CD14-positive monocyte (primary cell): ENCODE results near the gene STAT4. TPM values are rescaled to one million over a fixed set of nuclear protein-coding genes. Genes with fewer than 3 reads are reported as not detected.

Source experiments
- DNase-seq, 3 donors: peaks; one replicate each; pipeline ENCODE4 v3.0.0-alpha.2; 2011 to 2022
- H2AFZ ChIP-seq: 2 replicates; pipeline ENCODE4 v1.6.0; 2012; ENCODE audit warnings: mild to moderate bottlenecking, low read depth, low read length, inconsistent platforms; ENCODE audit not compliant: insufficient read depth, poor library complexity, severe bottlenecking
- H3K27ac ChIP-seq, 2 donors: 1 replicate in 1 of 2; 2 replicates in 1 of 2; pipeline ENCODE4 v1.5.1; 2012 to 2013; ENCODE audit warnings: low read length in 2 of 2, control low read depth in 1 of 2, inconsistent platforms in 1 of 2, low read depth in 1 of 2, mild to moderate bottlenecking in 1 of 2
- H3K27me3 ChIP-seq, 2 donors: one replicate each; pipeline versions ENCODE4 v1.6.0 to v1.6.1; 2011 to 2013; ENCODE audit warnings: low read length in 2 of 2; ENCODE audit not compliant: control insufficient read depth in 2 of 2, insufficient read depth in 2 of 2
- H3K36me3 ChIP-seq, 2 donors: replicated peaks in 1 of 2; 1 replicate in 1 of 2; 2 replicates in 1 of 2; pipeline versions ENCODE4 v1.5.1 to v1.6.1; 2012 to 2013; ENCODE audit warnings: low read length in 2 of 2, control low read depth in 1 of 2, inconsistent platforms in 1 of 2, mild to moderate bottlenecking in 1 of 2; ENCODE audit not compliant: insufficient read depth in 2 of 2, control insufficient read depth in 1 of 2
- H3K4me1 ChIP-seq, 2 donors: 1 replicate in 1 of 2; 2 replicates in 1 of 2; pipeline versions ENCODE4 v1.5.1 to v1.6.1; 2012 to 2013; ENCODE audit warnings: low read length in 2 of 2, control low read depth in 1 of 2, inconsistent platforms in 1 of 2, mild to moderate bottlenecking in 1 of 2, moderate library complexity in 1 of 2; ENCODE audit not compliant: insufficient read depth in 2 of 2, control insufficient read depth in 1 of 2
- H3K4me2 ChIP-seq: replicated peaks from 2 replicates; pipeline ENCODE3; 2012; ENCODE audit warnings: low read length, moderate library complexity, mild to moderate bottlenecking; ENCODE audit not compliant: poor library complexity, severe bottlenecking; ENCODE audit errors: extremely low read depth
- H3K4me3 ChIP-seq, 3 experiments: fragments of 200-600 bp in 1 of 3; sonication (generic) in 1 of 3; replicated peaks in 1 of 3; 1 replicate in 2 of 3; 2 replicates in 1 of 3; pipeline ENCODE4 v1.5.1; 2011 to 2013; ENCODE audit warnings: low read length in 3 of 3, mild to moderate bottlenecking in 3 of 3, control low read depth in 2 of 3, low read depth in 2 of 3, inconsistent platforms in 1 of 3, moderate library complexity in 1 of 3
- H3K79me2 ChIP-seq: 2 replicates; pipeline ENCODE4 v1.6.0; 2012; ENCODE audit warnings: mild to moderate bottlenecking, control low read depth, inconsistent platforms, low read length, moderate library complexity; ENCODE audit not compliant: insufficient read depth
- H3K9ac ChIP-seq: 2 replicates; pipeline ENCODE4 v1.6.0; 2017; ENCODE audit warnings: low read length, mild to moderate bottlenecking; ENCODE audit not compliant: insufficient read depth, poor library complexity, severe bottlenecking
- H3K9me3 ChIP-seq, 2 donors: replicated peaks in 1 of 2; 1 replicate in 1 of 2; 2 replicates in 1 of 2; pipeline versions ENCODE4 v1.5.1 to v1.6.1; 2012 to 2013; ENCODE audit warnings: low read length in 2 of 2, control low read depth in 1 of 2; ENCODE audit not compliant: control insufficient read depth in 1 of 2, insufficient read depth in 1 of 2
- H4K20me1 ChIP-seq: 2 replicates; pipeline ENCODE4 v1.6.0; 2012; ENCODE audit warnings: mild to moderate bottlenecking, low read length, control low read depth, moderate library complexity; ENCODE audit not compliant: insufficient read depth
- H3K27ac Mint-ChIP-seq, 7 donors: one replicate each; pipeline ENCODE4 v1.8.0; 2020; ENCODE audit warnings: mild to moderate bottlenecking in 7 of 7, mixed read lengths in 7 of 7, moderate library complexity in 6 of 7, inconsistent platforms in 2 of 7
- H3K27me3 Mint-ChIP-seq, 3 donors: one replicate each; pipeline ENCODE4 v1.8.0; 2021 to 2022; ENCODE audit warnings: low read depth in 3 of 3, mild to moderate bottlenecking in 3 of 3, mixed read lengths in 3 of 3, moderate library complexity in 3 of 3, inconsistent platforms in 1 of 3
- H3K36me3 Mint-ChIP-seq, 2 donors: one replicate each; pipeline ENCODE4 v1.8.0; 2020; ENCODE audit warnings: mixed read lengths in 2 of 2, inconsistent platforms in 1 of 2, mild to moderate bottlenecking in 1 of 2
- H3K4me1 Mint-ChIP-seq: one replicate; pipeline ENCODE4 v1.8.0; 2020; ENCODE audit warnings: mild to moderate bottlenecking, mixed read lengths
- H3K4me3 Mint-ChIP-seq, 2 donors: one replicate each; pipeline ENCODE4 v1.8.0; 2020; ENCODE audit warnings: mild to moderate bottlenecking in 2 of 2, mixed read lengths in 2 of 2, moderate library complexity in 1 of 2
- H3K9me3 Mint-ChIP-seq, 7 donors: one replicate each; pipeline ENCODE4 v1.8.0; 2020 to 2022; ENCODE audit warnings: mixed read lengths in 7 of 7, mild to moderate bottlenecking in 6 of 7, moderate library complexity in 6 of 7, inconsistent platforms in 2 of 7
- CTCF ChIP-seq: fragments of 200-600 bp; IDR thresholded peaks from one replicate; pipeline ENCODE4 v1.8.0; 2022; ENCODE audit warnings: antibody characterized with exemption, mild to moderate bottlenecking
- WGBS: methylation state at CpG from one replicate; pipeline ENCODE4 v1.1.5; 2013; ENCODE audit warnings: missing lambda C conversion rate; ENCODE audit not compliant: insufficient coverage; 5-methylcytosine and 5-hydroxymethylcytosine counted together
- intact Hi-C, 2 donors: fragments of 100-400 bp; cut with micrococcal nuclease; formaldehyde crosslinking; loops; one replicate each; pipeline versions ENCODE4 v1.15.0 to v1.15.1; 2023
- polyA plus RNA-seq, 3 donors: library from polyadenylated mRNA; depleted of rRNA in 1 of 3; unstranded in 2 of 3; stranded (reverse) in 1 of 3; fragments of 300-500 nt in 2 of 3; fragments of >200 nt in 1 of 3; fragmentation: Illumina TruSeq in 2 of 3; gene quantifications; 1 replicate in 2 of 3; 2 replicates in 1 of 3; pipeline ENCODE4 v1.2.3, GENCODE V29; 2012 to 2021

STAT4 gene
- polyA plus RNA-seq, 3 donors: 0.31 to 0.52 (median 0.31) TPM

DNA sequence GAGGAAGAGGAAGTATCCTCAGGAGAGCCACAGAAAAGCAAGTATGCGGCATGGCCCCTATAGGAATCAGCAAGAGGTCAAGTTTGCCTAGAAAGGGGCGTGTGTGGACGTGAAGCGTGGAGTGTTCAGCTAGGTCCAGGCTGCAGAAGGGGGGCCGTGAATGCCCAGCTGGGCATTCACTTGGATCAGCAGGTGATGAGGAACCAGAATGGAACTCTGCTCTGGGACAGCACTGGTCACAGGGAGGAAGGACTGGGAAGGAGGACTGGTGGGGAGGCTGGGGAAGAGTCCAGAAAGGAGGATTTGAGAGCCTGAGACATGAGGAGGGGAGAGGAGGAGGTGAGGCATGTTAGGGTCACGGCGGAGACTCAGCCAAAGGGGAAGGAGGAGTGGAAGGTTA lies 156.6 kb downstream of the STAT4 start:
- Histone ChIP-seq H3K79me2 (peaks cover 16% of the 10 kb centered on the region), H3K4me2 (no peak overlapping the region), H3K4me3 (no peak overlapping the region), H3K27me3 (no peaks in the 10 kb centered on the region), H3K27ac (no peak overlapping the region), H4K20me1 (peaks cover 98% of the 10 kb centered on the region), H3K9me3 (no peaks in the 10 kb centered on the region), H2AFZ (no peak overlapping the region), H3K9ac (no peak overlapping the region), H3K36me3 (peaks cover 95 to 100% of the 10 kb centered on the region in 2 donors), H3K4me1 (peaks cover 6 to 11% of the 10 kb centered on the region in 2 donors)
- TF ChIP-seq CTCF: no peak
- intact Hi-C loops: loop anchor here in 1 of 2 donors (10.0 kb wide), 1 partner anchor 89 kb away; no protein-coding TSS in a partner anchor
- Mint-ChIP-seq H3K9me3 (peaks cover 0 to 3% (median 0%) of the 10 kb centered on the region in 7 donors), H3K36me3 (peaks cover 90 to 96% of the 10 kb centered on the region in 2 donors), H3K4me1 (peaks cover 8% of the 10 kb centered on the region), H3K27ac (peak overlapping the region in 4 of 7 donors; percentile 41 to 76 (median 57)), H3K27me3 (no peaks in the 10 kb centered on the region), H3K4me3 (no peak overlapping the region)
- DNase-seq: no peak
- WGBS: 96% methylated on average over 7 of the region's 7 CpGs

DNA sequence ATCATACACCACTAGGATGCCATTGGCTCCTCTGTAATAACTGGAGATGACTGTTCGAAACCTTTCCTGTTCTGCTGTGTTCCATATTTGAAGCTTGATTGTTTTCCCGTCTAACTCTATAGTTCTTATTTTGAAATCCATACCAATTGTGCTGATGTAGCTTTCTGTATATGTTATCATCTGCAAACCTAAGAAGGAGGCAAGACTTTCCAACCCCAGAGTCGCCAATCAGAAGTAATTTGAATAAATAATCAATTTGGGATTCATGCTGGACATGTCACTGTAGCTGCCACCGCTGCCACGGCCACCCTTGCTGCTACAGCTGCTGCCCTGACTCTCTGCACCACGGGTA lies 157.5 kb downstream of the STAT4 start:
- peaks cover 8% of the 10 kb centered on the region for H3K4me1 Mint-ChIP-seq
- Histone ChIP-seq H3K36me3 (peaks cover 96 to 100% of the 10 kb centered on the region in 2 donors), H3K4me1 (peaks cover 6 to 11% of the 10 kb centered on the region in 2 donors), H4K20me1 (peaks cover 99% of the 10 kb centered on the region), H2AFZ (no peak overlapping the region), H3K4me2 (no peak overlapping the region), H3K9me3 (no peaks in the 10 kb centered on the region), H3K79me2 (peaks cover 16% of the 10 kb centered on the region), H3K4me3 (no peak overlapping the region), H3K27me3 (no peaks in the 10 kb centered on the region), H3K27ac (no peak overlapping the region), H3K9ac (no peak overlapping the region)
- 96% methylated on average over 3 of the region's 6 CpGs for WGBS
- H3K9me3 Mint-ChIP-seq: peaks cover 0 to 3% (median 0%) of the 10 kb centered on the region in 7 donors
- H3K27ac Mint-ChIP-seq: peak overlapping the region in 1 of 7 donors; percentile 20
- H3K36me3 Mint-ChIP-seq: peaks cover 94 to 99% of the 10 kb centered on the region in 2 donors
- H3K27me3 Mint-ChIP-seq: no peaks in the 10 kb centered on the region
- H3K4me3 Mint-ChIP-seq: no peak overlapping the region
- intact Hi-C loops: loop anchor here in 1 of 2 donors (10.0 kb wide), 1 partner anchor 88 kb away; no protein-coding TSS in a partner anchor
- no peak for TF ChIP-seq CTCF
- DNase-seq: no peak
